Heart right ventricle (tissue), 16 donors: ENCODE results near the gene USP28. TPM values are rescaled to one million over a fixed set of nuclear protein-coding genes. Genes with fewer than 3 reads are reported as not detected.
A peak's percentile ranks its signal among the peaks of the same experiment; 100 is the strongest.
"Not testable (repeated sequence)": the region's sequence is repeated elsewhere in the genome, so short reads cannot be mapped to it uniquely, and the experiment has no call there.

Experiments
- ATAC-seq, 8 donors: fragments of 200-7000 bp; cut with Tn5 transposase; one replicate each; pipeline ENCODE4 v1.9.1; 2020; ENCODE audit warnings: mild to moderate bottlenecking in 8 of 8, moderate library complexity in 8 of 8, moderate number of reproducible peaks in 1 of 8
- DNase-seq, 2 donors: peaks; one replicate each; pipeline ENCODE4 v3.0.0-alpha.2; 2020
- H3K27ac ChIP-seq, 10 donors: fragments of 200-600 bp; sonication (generic) in 2 of 10; one replicate each; pipeline versions ENCODE4 v1.5.0 to v1.8.0; 2020 to 2022; ENCODE audit warnings: mild to moderate bottlenecking in 3 of 10
- H3K27me3 ChIP-seq, 7 donors: fragments of 200-600 bp; one replicate each; pipeline ENCODE4 v1.8.0; 2021 to 2022; ENCODE audit warnings: mild to moderate bottlenecking in 2 of 7
- H3K36me3 ChIP-seq, 9 donors: fragments of 200-600 bp; sonication (generic) in 1 of 9; one replicate each; pipeline versions ENCODE4 v1.5.0 to v1.8.0; 2020 to 2022; ENCODE audit warnings: mild to moderate bottlenecking in 2 of 9
- H3K4me1 ChIP-seq, 9 donors: fragments of 200-600 bp; sonication (generic) in 1 of 9; one replicate each; pipeline versions ENCODE4 v1.5.0 to v1.8.0; 2020 to 2022; ENCODE audit warnings: mild to moderate bottlenecking in 4 of 9
- H3K4me3 ChIP-seq, 10 donors: fragments of 200-600 bp; sonication (generic) in 2 of 10; one replicate each; pipeline versions ENCODE4 v1.5.0 to v1.8.0; 2020 to 2022; ENCODE audit warnings: mild to moderate bottlenecking in 7 of 10, moderate library complexity in 2 of 10
- H3K9me3 ChIP-seq, 11 donors: fragments of 200-600 bp in 10 of 11; sonication (generic) in 2 of 11; one replicate each; pipeline versions ENCODE4 v1.5.0 to v1.8.0; 2013 to 2022; ENCODE audit warnings: mild to moderate bottlenecking in 2 of 11, control low read depth in 1 of 11, moderate library complexity in 1 of 11
- WGBS, 2 donors: extraction: QIAGEN DNeasy Blood & Tissue Kit; methylation state at CpG; one replicate each; pipeline ENCODE4 v1.1.7; 2013; ENCODE audit warnings: inconsistent platforms in 1 of 2; 5-methylcytosine and 5-hydroxymethylcytosine counted together
- intact Hi-C, 10 donors: fragments of 100-400 bp; cut with DNase I; formaldehyde crosslinking; loops; one replicate each; pipeline versions ENCODE4 v1.11.1 to v1.14.2; 2022
- polyA plus RNA-seq, 2 donors: library from polyadenylated mRNA; stranded (reverse); fragments of 200-250 nt; gene quantifications; one replicate each; pipeline ENCODE4 v1.2.3, GENCODE V29; 2013
- total RNA-seq, 10 donors: library from RNA; stranded (reverse); fragmentation: NEBNext Ultra II Directional in 3 of 10; extraction: Animal tissue kit (Norgen Biotek cat#: 25700) in 3 of 10; gene quantifications; one replicate each; pipeline versions ENCODE4 v1.2.1 to v1.2.4, GENCODE V29; 2021 to 2023
- TF ChIP-seq, protein P1 (sequence below), 9 donors: fragments of 200-600 bp; sonication (generic) in 2 of 9; IDR thresholded peaks; one replicate each; pipeline versions ENCODE4 v1.5.0 to v1.8.0; 2021 to 2022; ENCODE audit warnings: antibody characterized with exemption in 9 of 9, mild to moderate bottlenecking in 5 of 9, moderate library complexity in 1 of 9
- donor health status: Arrhythmogenic right ventricular cardiomyopathy.
- donor health status: ischemic (EF 13 %, LVEDD 7.1; RV severe dilation, severe dysfunction).
- donor health status: healthy with polysubstance abuse.
- donor health status: DM: no; HTN: yes; CAD: no.
- donor health status: DM: no; HTN: no; CAD: no.
- donor health status: ischemic (EF 25% LVEDD 6.9; RV normal size, moderate dysfunction).
- donor health status: ischemic (EF 25% LVEDD 5.7; RV mildly dilated, moderate dysfunction).
- donor health status: healthy.
- donor health status: DM: yes; HTN: yes; CAD: no.
- donor health status: Ischemic cardiomyopathy.
- donor health status: ischemic (EF 35%, LVEDD 5.7; RV mildly dilated, moderate dysfunction).
- donor health status: nonischemic (EF 11% LVEDD 7.7; RV severe dilation, severe dysfunction).
- donor health status: DM: yes; HTN: yes; CAD: no.
- donor health status: PGD.
- donor health status: ischemic (EF 29% LVEDD 5.4; RV normal size, mild dysfunction).
- donor health status: nonischemic (EF 23%, LVEDD 6.1; RV moderate dilation, normal function).

Gene USP28
- total and polyA plus RNA-seq, 12 donors: 29.2 to 174 (median 132) TPM

DNA sequence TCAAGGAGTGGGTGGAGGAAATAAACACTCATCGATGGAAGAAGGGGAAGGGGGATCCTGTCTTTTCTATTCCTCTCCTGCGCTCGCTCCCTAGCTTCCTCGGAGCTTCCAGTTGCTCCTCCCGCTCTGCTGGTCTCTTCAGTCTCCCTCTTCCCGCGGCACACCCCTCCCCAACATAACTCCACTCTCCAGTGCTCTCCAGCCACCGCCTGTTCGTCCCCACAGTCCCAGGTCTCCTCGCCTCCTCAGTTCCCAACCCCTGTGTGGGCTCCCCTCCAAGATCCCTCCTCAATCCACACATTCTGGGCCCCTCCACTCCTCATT is 102.3 kb downstream of the USP28 start:
- DNase-seq: no peak
- Histone ChIP-seq H3K9me3 (no peaks in the 10 kb centered on the region), H3K27me3 (no peaks in the 10 kb centered on the region), H3K4me1 (peaks cover 0 to 19% (median 17%) of the 10 kb centered on the region in 9 donors), H3K27ac (peak overlapping the region in 9 of 10 donors; percentile 10 to 89 (median 82)), H3K4me3 (peak overlapping the region; percentile 48 to 89 (median 76)), H3K36me3 (peaks cover 0 to 31% (median 0%) of the 10 kb centered on the region in 9 donors)
- WGBS, 2 donors: 0% methylated on average over 10 of the region's 10 CpGs
- intact Hi-C loops: no loop called here
- peak; percentile 22 to 72 (median 52) for ATAC-seq
- TF ChIP-seq, protein P1, sequence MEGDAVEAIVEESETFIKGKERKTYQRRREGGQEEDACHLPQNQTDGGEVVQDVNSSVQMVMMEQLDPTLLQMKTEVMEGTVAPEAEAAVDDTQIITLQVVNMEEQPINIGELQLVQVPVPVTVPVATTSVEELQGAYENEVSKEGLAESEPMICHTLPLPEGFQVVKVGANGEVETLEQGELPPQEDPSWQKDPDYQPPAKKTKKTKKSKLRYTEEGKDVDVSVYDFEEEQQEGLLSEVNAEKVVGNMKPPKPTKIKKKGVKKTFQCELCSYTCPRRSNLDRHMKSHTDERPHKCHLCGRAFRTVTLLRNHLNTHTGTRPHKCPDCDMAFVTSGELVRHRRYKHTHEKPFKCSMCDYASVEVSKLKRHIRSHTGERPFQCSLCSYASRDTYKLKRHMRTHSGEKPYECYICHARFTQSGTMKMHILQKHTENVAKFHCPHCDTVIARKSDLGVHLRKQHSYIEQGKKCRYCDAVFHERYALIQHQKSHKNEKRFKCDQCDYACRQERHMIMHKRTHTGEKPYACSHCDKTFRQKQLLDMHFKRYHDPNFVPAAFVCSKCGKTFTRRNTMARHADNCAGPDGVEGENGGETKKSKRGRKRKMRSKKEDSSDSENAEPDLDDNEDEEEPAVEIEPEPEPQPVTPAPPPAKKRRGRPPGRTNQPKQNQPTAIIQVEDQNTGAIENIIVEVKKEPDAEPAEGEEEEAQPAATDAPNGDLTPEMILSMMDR (IDR thresholded peaks at IDR 0.05): no peak

DNA sequence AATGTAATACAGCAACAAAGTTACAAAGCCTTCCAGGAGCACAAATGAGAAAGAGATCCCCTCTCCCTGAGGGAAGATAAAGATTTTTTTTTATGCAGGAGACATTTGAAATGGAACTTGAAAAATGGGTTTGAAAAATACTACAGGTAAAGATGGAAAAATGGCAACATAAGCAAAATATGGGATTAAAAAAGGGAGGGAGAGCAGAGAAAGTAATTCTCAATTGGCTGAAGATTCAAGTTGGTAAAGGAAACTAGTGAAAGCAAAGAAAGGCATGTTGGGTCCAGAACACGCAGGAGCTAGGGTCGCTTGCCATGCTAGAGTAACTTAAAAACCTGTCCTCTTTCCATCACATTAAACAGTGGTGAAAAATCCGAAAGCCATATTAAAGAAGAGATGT is 103.4 kb downstream of the USP28 start:
- no peak for ATAC-seq
- H3K9me3 ChIP-seq: no peaks in the 10 kb centered on the region
- H3K27ac ChIP-seq: no peak overlapping the region
- H3K4me1 ChIP-seq: peaks cover 0 to 17% (median 12%) of the 10 kb centered on the region in 9 donors
- TF ChIP-seq, protein P1 (IDR thresholded peaks at IDR 0.05): no peak
- intact Hi-C loops: no loop called here
- whole genome bisulfite sequencing, 2 donors: 78 to 83% methylated on average over 3 of the region's 3 CpGs
- no peak for DNase-seq
- H3K27me3 ChIP-seq: no peaks in the 10 kb centered on the region
- peak overlapping the region in 5 of 10 donors; percentile 57 to 89 (median 81) for H3K4me3 ChIP-seq
- peaks cover 0 to 42% (median 0%) of the 10 kb centered on the region in 9 donors for H3K36me3 ChIP-seq

DNA sequence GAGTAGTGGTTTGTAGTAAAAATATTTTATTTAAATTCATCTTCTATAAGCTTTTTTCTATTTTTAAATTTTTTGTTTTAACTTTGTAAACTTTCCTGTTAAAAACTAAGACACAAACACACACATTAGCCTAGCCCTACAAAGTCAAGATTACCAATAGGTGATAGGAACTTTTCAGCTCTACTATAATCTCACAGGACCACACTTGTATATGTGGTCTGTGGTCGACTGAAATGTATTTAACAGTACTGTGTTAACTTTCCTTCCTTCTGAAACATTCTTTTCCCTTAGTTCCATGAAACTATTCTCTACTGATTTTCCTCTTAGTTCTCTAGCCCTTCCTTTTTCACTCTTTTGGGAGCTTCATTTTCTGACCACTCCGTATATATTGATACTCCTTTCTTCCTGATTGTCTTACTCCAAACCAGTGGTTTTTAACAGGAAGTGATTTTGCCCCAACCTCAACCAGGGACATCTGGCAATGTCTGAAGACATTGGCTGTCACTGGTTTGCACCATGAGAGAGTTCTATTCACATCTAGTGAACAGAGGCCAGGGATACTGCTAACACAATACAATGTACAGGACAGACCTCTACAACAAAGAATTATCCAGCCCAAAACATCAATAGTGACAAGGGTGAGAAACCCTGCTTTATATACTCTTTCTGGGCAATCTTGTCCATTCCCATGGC is 110.7 kb downstream of the USP28 start:
- TF ChIP-seq, protein P1 (IDR thresholded peaks at IDR 0.05): no peak
- ATAC-seq (no peak), DNase-seq (no peak)
- intact Hi-C loops: no loop called here
- 87 to 91% methylated on average over 2 of the region's 2 CpGs for WGBS, 2 donors
- H3K27ac ChIP-seq: no peak overlapping the region
- peaks cover 0 to 5% (median 0%) of the 10 kb centered on the region in 11 donors for H3K9me3 ChIP-seq
- no peak overlapping the region for H3K4me3 ChIP-seq
- peaks cover 0 to 4% (median 0%) of the 10 kb centered on the region in 9 donors for H3K4me1 ChIP-seq
- H3K27me3 ChIP-seq: no peaks in the 10 kb centered on the region
- peaks cover 0 to 94% (median 11%) of the 10 kb centered on the region in 9 donors for H3K36me3 ChIP-seq

DNA sequence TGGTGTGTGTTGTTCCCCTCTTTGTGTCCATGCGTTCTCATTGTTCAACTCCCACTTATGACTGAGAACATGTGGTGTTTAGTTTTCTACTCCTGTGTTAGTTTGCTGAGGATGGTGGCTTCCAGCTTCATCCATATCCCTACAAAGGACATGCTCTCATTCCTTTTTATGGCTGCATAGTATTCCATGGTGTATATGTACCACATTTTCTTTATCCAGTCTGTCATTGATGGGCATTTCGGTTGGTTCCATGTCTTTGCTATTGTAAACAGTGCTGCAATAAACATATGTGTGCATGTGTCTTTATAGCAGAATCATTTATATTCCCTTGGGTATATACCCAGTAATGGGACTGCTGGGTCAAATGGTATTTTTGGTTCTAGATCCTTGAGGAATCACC is 112.3 kb downstream of the USP28 start:
- H3K27ac ChIP-seq, ATAC-seq, H3K9me3 ChIP-seq, H3K27me3 ChIP-seq, H3K4me3 ChIP-seq, DNase-seq, intact Hi-C loops, H3K4me1 ChIP-seq: not testable (repeated sequence)
- WGBS, 2 donors: 98 to 99% methylated on average over 2 of the region's 2 CpGs
- peaks cover 0 to 96% (median 28%) of the 10 kb centered on the region in 9 donors for H3K36me3 ChIP-seq

DNA sequence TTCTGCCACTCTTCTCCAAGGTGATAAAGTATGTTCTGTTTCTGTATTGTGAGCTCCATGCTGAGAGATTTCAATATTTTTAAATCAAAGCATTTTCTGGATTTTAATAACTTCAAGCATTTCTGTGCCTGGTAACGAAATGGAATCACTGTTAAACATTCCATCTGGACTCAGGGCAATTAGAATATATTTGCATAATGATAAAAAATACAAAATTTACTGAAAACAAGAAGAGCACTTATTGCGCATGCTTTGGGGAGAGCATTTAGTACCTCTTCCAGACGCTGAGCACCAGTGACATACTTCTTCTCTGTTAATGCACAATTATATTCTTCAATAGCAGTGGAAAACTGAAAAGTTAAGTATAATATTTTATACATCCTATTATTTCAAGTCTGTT is 115.1 kb downstream of the USP28 start:
- Histone ChIP-seq H3K27me3 (no peaks in the 10 kb centered on the region), H3K27ac (no peak overlapping the region), H3K9me3 (peaks cover 0 to 5% (median 0%) of the 10 kb centered on the region in 11 donors), H3K4me3 (no peak overlapping the region), H3K36me3 (peaks cover 0 to 99% (median 44%) of the 10 kb centered on the region in 9 donors), H3K4me1 (no peaks in the 10 kb centered on the region)
- intact Hi-C loops: no loop called here
- DNase-seq (no peak), ATAC-seq (no peak)
- WGBS, 2 donors: 91 to 92% methylated on average over 3 of the region's 3 CpGs
- TF ChIP-seq, protein P1 (IDR thresholded peaks at IDR 0.05): no peak
